NCI-H128 (cell line): Measurements from ENCODE around the gene RAB19.
"Not testable (repeated sequence)": the region's sequence is repeated elsewhere in the genome, so short reads cannot be mapped to it uniquely, and the experiment has no call there.

Experiments used
- DNase-seq: peaks from one replicate; lab custom pipeline; 2025; ENCODE audit not compliant: unreplicated experiment; lab: John Stamatoyannopoulos, UW

RAB19 gene

GRCh38 chr7:140453273-140453672, 49.4 kb downstream of the RAB19 start:
- no peak for DNase-seq

GRCh38 chr7:140453785-140454656, 50.2 kb downstream of the RAB19 start:
- not testable (repeated sequence) for DNase-seq

- DNase-seq, result no peak
Measured at GRCh38 chr7:140454657-140455015, 50.8 kb downstream of the RAB19 start.

GRCh38 chr7:140455743-140456142, 51.9 kb downstream of the RAB19 start:
- no peak for DNase-seq

- no peak for DNase-seq
Measured at GRCh38 chr7:140456551-140457051, 52.7 kb downstream of the RAB19 start.

GRCh38 chr7:140458201-140458600, 54.3 kb downstream of the RAB19 start:
- no peak for DNase-seq

- DNase-seq, result no peak
Measured at GRCh38 chr7:140458916-140459315, 55.1 kb downstream of the RAB19 start.

GRCh38 chr7:140463111-140463510, 59.3 kb downstream of the RAB19 start:
- DNase-seq, result no peak

- DNase-seq, result no peak
Measured at GRCh38 chr7:140475747-140476333, 72.0 kb downstream of the RAB19 start.

- no peak for DNase-seq
Measured at GRCh38 chr7:140476698-140477261, 72.9 kb downstream of the RAB19 start.
